Activated B cell treated with CpG ODN at 0.5 μM for 24 hours (primary cell): ENCODE measurements around the gene NHERF2. TPM values are rescaled to one million over a fixed set of nuclear protein-coding genes. Genes with fewer than 3 reads are reported as not detected.

Source experiments
- ATAC-seq: fragments of 200-7000 bp; cut with Tn5 transposase; one replicate; pipeline ENCODE4 v1.10.0; 2021; ENCODE audit warnings: low read depth, mild to moderate bottlenecking, moderate library complexity
- CTCF ChIA-PET: fragments of 350-600 bp; sonication (Branson Sonifier 250); formaldehyde crosslinking; loops from one replicate; lab custom pipeline; 2021; ENCODE audit warnings: antibody characterized with exemption; lab: Charles Lee
- POLR2A ChIA-PET: fragments of 350-600 bp; sonication (Branson Sonifier 250); formaldehyde crosslinking; loops from one replicate; lab custom pipeline; 2021; ENCODE audit warnings: antibody characterized with exemption; lab: Charles Lee
- DNase-seq: peaks from one replicate; pipeline ENCODE4 v3.0.0; 2022
- H3K27ac Mint-ChIP-seq: one replicate; pipeline ENCODE4 v1.8.0; 2020; ENCODE audit warnings: mixed read lengths
- H3K27me3 Mint-ChIP-seq: one replicate; pipeline ENCODE4 v1.8.0; 2021; ENCODE audit warnings: mixed read lengths
- H3K36me3 Mint-ChIP-seq: one replicate; pipeline ENCODE4 v1.8.0; 2021; ENCODE audit warnings: low read depth, mixed read lengths
- H3K4me1 Mint-ChIP-seq: one replicate; pipeline ENCODE4 v1.8.0; 2021; ENCODE audit warnings: mixed read lengths
- H3K4me3 Mint-ChIP-seq: one replicate; pipeline ENCODE4 v1.8.0; 2020; ENCODE audit warnings: mild to moderate bottlenecking, mixed read lengths
- H3K9me3 Mint-ChIP-seq: one replicate; pipeline ENCODE4 v1.8.0; 2020; ENCODE audit warnings: mixed read lengths
- CTCF ChIP-seq: fragments of 200-600 bp; IDR thresholded peaks from one replicate; pipeline ENCODE4 v1.8.0; 2022; ENCODE audit warnings: antibody characterized with exemption, mild to moderate bottlenecking
- intact Hi-C: fragments of 100-400 bp; cut with micrococcal nuclease; formaldehyde crosslinking; loops from one replicate; pipeline ENCODE4 v1.15.1; 2024
- total RNA-seq: library from RNA; stranded (reverse); gene quantifications from 2 replicates; pipeline ENCODE4 v1.2.3, GENCODE V29; 2022

The NHERF2 gene
- total RNA-seq, 1 donor from 2014 or later = 0.93 TPM

- Mint-ChIP-seq H3K27ac (no peak overlapping the region), H3K27me3 (no peaks in the 10 kb centered on the region), H3K36me3 (peaks cover 62% of the 10 kb centered on the region), H3K4me1 (peaks cover 3% of the 10 kb centered on the region), H3K4me3 (no peak overlapping the region), H3K9me3 (no peaks in the 10 kb centered on the region)
- TF ChIP-seq CTCF = no peak
- intact Hi-C loops = no loop called here
- DNase-seq = no peak
- ATAC-seq = no peak
- ChIA-PET CTCF (no interaction called here), POLR2A (no interaction called here)
These were observed 27.2 kb downstream of the NHERF2 start for GRCh38 chr16:2053897-2054296.

- H3K9me3 Mint-ChIP-seq = no peaks in the 10 kb centered on the region
- no peaks in the 10 kb centered on the region for H3K4me1 Mint-ChIP-seq
- no peak overlapping the region for H3K27ac Mint-ChIP-seq
- CTCF ChIA-PET = no interaction called here
- no peak for ATAC-seq
- no peak overlapping the region for H3K4me3 Mint-ChIP-seq
- TF ChIP-seq CTCF = no peak
- intact Hi-C loops = no loop called here
- POLR2A ChIA-PET = no interaction called here
- no peak for DNase-seq
- H3K27me3 Mint-ChIP-seq = no peaks in the 10 kb centered on the region
- H3K36me3 Mint-ChIP-seq = peaks cover 62% of the 10 kb centered on the region
These were observed 28.0 kb downstream of the NHERF2 start for GRCh38 chr16:2054543-2055245.

- Mint-ChIP-seq H3K36me3 (peaks cover 63% of the 10 kb centered on the region), H3K9me3 (no peaks in the 10 kb centered on the region), H3K27ac (no peak overlapping the region), H3K4me1 (no peaks in the 10 kb centered on the region), H3K4me3 (no peak overlapping the region), H3K27me3 (no peaks in the 10 kb centered on the region)
- ATAC-seq (no peak), DNase-seq (no peak)
- POLR2A ChIA-PET = interaction anchor here (0.6 kb wide), 1 partner anchor 9 kb away, joined by 11 read pairs; no protein-coding TSS in a partner anchor
- TF ChIP-seq CTCF = no peak
- intact Hi-C loops = no loop called here
- CTCF ChIA-PET = interaction anchor here (1.2 to 1.7 kb wide), 2 partner anchors 34 to 84 kb away, joined by 5 to 7 read pairs; no protein-coding TSS in a partner anchor
These were observed 29.4 kb downstream of the NHERF2 start for GRCh38 chr16:2056077-2056476.

- no peaks in the 10 kb centered on the region for H3K27me3 Mint-ChIP-seq
- H3K4me3 Mint-ChIP-seq = no peak overlapping the region
- no peak overlapping the region for H3K27ac Mint-ChIP-seq
- TF ChIP-seq CTCF = no peak
- ATAC-seq = no peak
- DNase-seq = no peak
- POLR2A ChIA-PET = interaction anchor here (0.6 to 0.9 kb wide), 3 partner anchors 8 to 98 kb away, joined by 3 to 11 read pairs (median 3); partner anchors contain the start of genes NTHL1, TRAF7 and TSC2
- CTCF ChIA-PET = interaction anchor here (1.2 to 1.7 kb wide), 2 partner anchors 34 to 84 kb away, joined by 5 to 7 read pairs; no protein-coding TSS in a partner anchor
- intact Hi-C loops = no loop called here
- H3K9me3 Mint-ChIP-seq = no peaks in the 10 kb centered on the region
- no peaks in the 10 kb centered on the region for H3K4me1 Mint-ChIP-seq
- peaks cover 62% of the 10 kb centered on the region for H3K36me3 Mint-ChIP-seq
These were observed 30.1 kb downstream of the NHERF2 start for GRCh38 chr16:2056681-2057407.

GRCh38 chr16:2057438-2057837, 30.7 kb downstream of the NHERF2 start:
- no peaks in the 10 kb centered on the region for H3K4me1 Mint-ChIP-seq
- TF ChIP-seq CTCF = no peak
- POLR2A ChIA-PET = interaction anchor here (0.7 to 0.9 kb wide), 2 partner anchors 10 to 98 kb away, joined by 3 read pairs; partner anchors contain the start of genes NTHL1, TRAF7 and TSC2

More at GRCh38 chr16:2057438-2057837, 30.7 kb downstream of the NHERF2 start:
- Mint-ChIP-seq H3K9me3 (no peaks in the 10 kb centered on the region), H3K36me3 (peaks cover 59% of the 10 kb centered on the region), H3K4me3 (no peak overlapping the region), H3K27ac (no peak overlapping the region), H3K27me3 (no peaks in the 10 kb centered on the region)
- CTCF ChIA-PET = interaction anchor here (1.2 to 1.7 kb wide), 2 partner anchors 35 to 83 kb away, joined by 5 to 7 read pairs; no protein-coding TSS in a partner anchor
- DNase-seq = no peak
- intact Hi-C loops = no loop called here
- no peak for ATAC-seq
